K562 (cell line): ENCODE results near the gene BAMBI.

ENCODE experiments used
- CTCF ChIP-seq, 3 experiments: IDR thresholded peaks in 2 of 3; conservative IDR thresholded peaks in 1 of 3; 2 replicates each; pipeline ENCODE4 v1.5.1; 2011 to 2012; ENCODE audit warnings: low read length in 3 of 3, mild to moderate bottlenecking in 3 of 3, control low read depth in 2 of 3, improper control_type of control experiment in 1 of 3, inconsistent platforms in 1 of 3, low read depth in 1 of 3, mixed read lengths in 1 of 3, moderate library complexity in 1 of 3; ENCODE audit not compliant: insufficient read depth in 2 of 3
- FOXP1 ChIP-seq: sonication (generic); formaldehyde crosslinking; IDR thresholded peaks from 2 replicates; pipeline ENCODE4 v1.8.0; 2022; ENCODE audit warnings: mild to moderate bottlenecking, missing genetic modification reagents
- HDAC6 ChIP-seq: IDR thresholded peaks from 2 replicates; pipeline ENCODE4 v1.6.1; 2012; ENCODE audit warnings: low read depth, mild to moderate bottlenecking, control low read depth, inconsistent platforms, low read length, moderate library complexity
- JUN ChIP-seq, 2 experiments: sonication (generic) in 1 of 2; formaldehyde crosslinking in 1 of 2; IDR thresholded peaks; 2 replicates each; pipeline versions ENCODE4 v1.6.1 to v1.8.0; 2012 to 2022; ENCODE audit warnings: borderline replicate concordance in 2 of 2, mild to moderate bottlenecking in 2 of 2, improper control_type of control experiment in 1 of 2, low read depth in 1 of 2, low read length in 1 of 2, missing genetic modification reagents in 1 of 2
- KDM2B ChIP-seq: fragments of 250-450 bp; sonication (Bioruptor Pico); IDR thresholded peaks from 2 replicates; pipeline ENCODE4 v1.8.0; 2021; ENCODE audit warnings: mild to moderate bottlenecking, moderate library complexity
- KLF16 ChIP-seq: IDR thresholded peaks from 2 replicates; pipeline ENCODE4 v1.6.1; 2016; ENCODE audit warnings: antibody characterized with exemption
- NCOR1 ChIP-seq: fragments of 450-650 bp; IDR thresholded peaks from 2 replicates; pipeline ENCODE4 v1.6.1; 2016; ENCODE audit warnings: mild to moderate bottlenecking, moderate library complexity
- SAP30 ChIP-seq: fragments of 200-600 bp; sonication (generic); IDR thresholded peaks from 2 replicates; pipeline ENCODE4 v1.6.1; 2012; ENCODE audit warnings: borderline replicate concordance, low read depth, mild to moderate bottlenecking, moderate library complexity, low read length, control low read depth, inconsistent platforms; ENCODE audit not compliant: insufficient read depth, poor library complexity, severe bottlenecking
- YY1 ChIP-seq, 3 experiments: IDR thresholded peaks; 2 replicates each; pipeline ENCODE4 v1.6.1; 2011; ENCODE audit warnings: low read length in 2 of 3, mild to moderate bottlenecking in 2 of 3, moderate library complexity in 2 of 3, borderline replicate concordance in 1 of 3, control low read depth in 1 of 3, low read depth in 1 of 3; ENCODE audit not compliant: insufficient read depth in 3 of 3, insufficient replicate concordance in 2 of 3, control insufficient read depth in 1 of 3, insufficient read length in 1 of 3; ENCODE audit errors: extremely low read depth in 1 of 3
- ZFP1 ChIP-seq: fragments of 450-650 bp; formaldehyde crosslinking; IDR thresholded peaks from 2 replicates; pipeline ENCODE4 v1.4.0; 2020; ENCODE audit warnings: mild to moderate bottlenecking, mixed read lengths
- ZNF232 ChIP-seq: sonication (generic); formaldehyde crosslinking; IDR thresholded peaks from 2 replicates; pipeline ENCODE4 v1.8.0; 2022; ENCODE audit warnings: mild to moderate bottlenecking, missing genetic modification reagents

GRCh38 chr10:28719789-28720436 is 42.6 kb downstream of the BAMBI start:
- TF ChIP-seq SAP30 (no peak), CTCF (IDR thresholded peaks at IDR 0.05 in 2 of 3, conservative IDR thresholded peaks at IDR 0.05 in 1 of 3; ENCODE audit: insufficient read depth in 2 of 3, low read depth in 1 of 3, low read length in 3 of 3) (no peak), NCOR1 (no peak), KLF16 (no peak), KDM2B (CRISPR knock-in tag) (no peak), ZFP1 (CRISPR knock-in tag) (no peak), JUN (IDR thresholded peaks at IDR 0.05; ENCODE audit: borderline replicate concordance, low read depth, low read length) (no peak), JUN (CRISPR knock-in tag; IDR thresholded peaks at IDR 0.05; ENCODE audit: borderline replicate concordance) (no peak), ZNF232 (no peak), YY1 (IDR thresholded peaks at IDR 0.05; ENCODE audit: borderline replicate concordance in 1 of 3, control insufficient read depth in 1 of 3, extremely low read depth in 1 of 3, insufficient read depth in 3 of 3, insufficient read length in 1 of 3, insufficient replicate concordance in 2 of 3, low read depth in 1 of 3, low read length in 2 of 3) (no peak), HDAC6 (no peak), FOXP1 (CRISPR knock-in tag) (no peak)
